GM21367 (cell line): ENCODE results near the gene IFI35.
"Not testable (repeated sequence)": the region's sequence is repeated elsewhere in the genome, so short reads cannot be mapped to it uniquely, and the experiment has no call there.

Source experiments
- ATAC-seq: cut with Tn5 transposase; IDR thresholded peaks from one replicate; pipeline ENCODE4 v1.9.1; 2021; ENCODE audit not compliant: unreplicated experiment

The IFI35 gene

GRCh38 chr17:43006639-43007551 lies at the start of gene IFI35:
Gene IFI35 (plus strand): TSS chr17:43006784. CDS start chr17:43006948, 164 bp downstream.
- ATAC-seq, result no peak

DNA sequence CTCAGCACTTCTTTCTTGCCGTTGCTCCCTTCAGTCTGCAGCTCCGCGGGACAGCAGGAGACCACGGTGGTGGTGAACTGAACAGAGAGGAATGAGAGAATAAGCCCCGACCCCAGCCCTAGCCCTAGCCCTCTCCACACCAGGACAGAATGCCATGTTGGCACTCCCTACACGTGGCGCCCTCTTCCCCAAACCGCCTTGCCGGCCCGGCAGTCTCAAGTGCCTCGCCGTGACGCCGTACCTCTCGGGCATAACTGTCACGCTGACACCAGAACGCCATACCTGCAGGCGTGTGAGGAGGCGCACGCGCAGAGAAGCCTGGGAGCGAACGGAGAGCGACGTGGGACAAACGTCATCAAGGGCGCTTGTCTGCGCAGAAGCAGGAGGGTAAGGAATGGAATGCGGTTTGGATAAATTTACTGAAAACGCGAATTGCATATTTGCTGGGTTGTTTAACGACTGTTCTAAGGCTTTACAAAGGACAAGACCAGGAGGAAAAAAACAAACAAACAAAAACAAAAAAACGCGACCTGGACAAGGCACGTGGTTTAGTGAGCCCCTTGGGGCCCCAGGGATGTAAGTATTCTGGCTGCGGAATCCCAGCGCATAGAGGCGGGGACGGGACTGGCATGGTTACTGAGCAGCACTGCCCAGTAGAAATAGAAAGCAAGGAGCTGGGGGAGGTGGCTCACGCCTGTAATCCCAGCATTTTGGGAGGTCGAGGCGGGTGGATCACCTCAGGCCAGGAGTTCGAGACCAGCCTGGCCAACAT lies 42.2 kb upstream of the IFI35 start, which contains the start of gene AARSD1:
Gene AARSD1 (minus strand): TSS at position 294 of the 772 bp plus-strand sequence. CDS start 14 bp downstream, at position 280.
- ATAC-seq, result peak; percentile 77

DNA sequence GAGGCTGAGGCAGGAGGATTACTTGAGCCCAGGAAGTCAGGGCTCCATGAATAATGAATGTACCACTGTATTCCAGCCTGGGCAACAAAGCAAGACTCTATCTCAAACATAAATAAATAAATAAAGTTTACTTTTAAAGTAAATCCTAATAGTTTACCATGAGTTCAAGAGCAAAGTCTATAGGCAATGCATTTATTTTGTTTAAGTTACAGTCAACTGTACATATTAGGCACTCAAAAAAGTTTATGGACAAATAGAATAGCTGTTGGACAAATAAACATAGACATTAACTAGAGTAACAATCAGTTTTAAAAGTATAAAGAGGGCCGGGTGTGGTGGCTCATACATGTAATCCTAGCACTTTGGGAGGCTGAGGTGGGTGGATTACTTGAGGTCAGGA lies 38.7 kb upstream of the IFI35 start:
- no peak for ATAC-seq

- ATAC-seq, result no peak
Measured at GRCh38 chr17:42969001-42969581, 37.5 kb upstream of the IFI35 start.

DNA sequence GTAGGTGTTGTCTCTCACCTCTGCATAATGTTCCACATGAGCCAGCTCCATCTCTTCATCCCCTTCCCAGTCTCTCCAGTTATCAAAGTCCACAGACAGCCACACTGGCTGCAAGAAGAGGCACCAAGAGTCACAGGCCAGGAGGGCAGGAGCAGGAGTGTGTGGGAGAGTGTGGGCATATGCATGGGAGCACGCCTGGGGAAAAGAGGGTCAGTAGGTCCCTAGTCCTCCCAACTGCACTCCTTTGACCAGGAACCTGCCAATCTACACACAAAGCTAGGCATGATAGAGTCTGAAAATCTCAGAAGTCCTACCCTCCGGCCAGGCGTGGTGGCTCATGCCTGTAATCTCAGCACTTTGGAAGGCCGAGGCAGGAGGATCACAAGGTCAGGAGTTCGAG lies 35.0 kb upstream of the IFI35 start:
- no peak for ATAC-seq

DNA sequence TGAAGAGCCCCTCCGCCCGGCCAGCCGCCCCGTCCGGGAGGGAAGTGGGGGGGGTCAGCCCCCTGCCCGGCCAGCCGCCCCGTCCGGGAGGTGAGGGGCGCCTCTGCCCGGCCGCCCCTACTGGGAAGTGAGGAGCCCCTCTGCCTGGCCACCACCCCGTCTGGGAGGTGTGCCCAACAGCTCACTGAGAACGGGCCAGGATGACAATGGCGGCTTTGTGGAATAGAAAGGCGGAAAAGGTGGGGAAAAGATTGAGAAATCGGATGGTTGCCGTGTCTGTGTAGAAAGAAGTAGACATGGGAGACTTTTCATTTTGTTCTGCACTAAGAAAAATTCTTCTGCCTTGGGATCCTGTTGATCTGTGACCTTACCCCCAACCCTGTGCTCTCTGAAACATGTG lies 33.3 kb upstream of the IFI35 start:
- not testable (repeated sequence) for ATAC-seq

DNA sequence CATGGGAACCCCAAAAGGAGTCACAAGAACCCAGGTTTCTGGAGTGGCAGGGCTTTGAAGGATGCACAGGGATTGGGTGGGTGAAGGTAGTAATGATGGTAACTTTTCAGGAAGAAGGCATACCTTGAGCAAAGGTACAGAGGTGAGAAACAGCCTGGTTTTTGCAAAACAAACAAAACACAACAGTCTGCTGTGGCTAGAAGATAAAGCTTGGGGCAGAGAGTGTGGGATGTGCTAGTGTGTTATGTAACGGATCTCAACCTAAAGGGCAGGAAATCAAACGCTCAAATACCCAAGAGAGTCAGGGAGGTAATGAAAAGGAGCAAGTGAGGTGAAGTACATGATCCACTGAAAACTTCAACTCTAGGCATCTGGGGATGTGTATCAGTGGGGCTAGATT lies 31.3 kb upstream of the IFI35 start:
- no peak for ATAC-seq

- not testable (repeated sequence) for ATAC-seq
Measured at GRCh38 chr17:42975701-42976100, 30.9 kb upstream of the IFI35 start.

DNA sequence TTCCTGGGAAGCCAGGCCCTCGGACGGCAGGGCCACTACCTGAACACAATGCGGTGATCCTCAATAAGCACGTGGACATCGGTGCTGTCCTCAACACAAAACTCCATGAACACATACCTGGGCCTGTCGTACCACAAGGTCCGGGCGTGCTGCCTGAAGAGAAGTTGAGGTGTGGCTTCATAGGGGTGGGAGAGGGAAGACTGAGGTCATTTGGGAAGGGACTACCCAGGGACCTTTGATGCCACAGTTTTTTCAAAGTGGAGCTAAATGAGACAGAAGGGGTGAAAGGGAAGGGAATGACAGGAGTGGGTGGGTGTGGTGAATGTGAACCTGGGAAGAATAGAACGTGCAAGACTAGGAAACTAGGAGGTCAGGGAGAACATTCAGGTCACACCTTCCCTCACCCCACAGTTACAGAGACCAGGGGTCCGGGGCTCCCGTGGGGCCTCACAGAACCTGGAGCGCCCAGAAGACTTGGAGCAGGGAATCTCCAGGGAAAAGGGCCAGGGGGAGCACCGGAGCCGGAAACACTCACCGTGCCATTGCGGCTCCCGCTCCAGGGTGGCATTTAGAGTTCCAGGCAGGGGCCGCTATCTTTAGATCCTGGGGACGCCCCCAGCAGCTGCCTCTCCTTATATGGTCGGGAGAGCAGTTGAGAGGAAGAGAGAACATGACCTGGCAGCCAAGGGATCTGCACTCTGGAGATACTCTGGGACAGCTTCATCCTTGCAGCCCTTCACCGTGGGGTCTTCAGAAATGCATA lies 26.9 kb upstream of the IFI35 start, which contains the start of gene PTGES3L:
Gene PTGES3L (minus strand): TSS at position 570 of the 763 bp plus-strand sequence. CDS start 27 bp downstream, at position 543.
- no peak for ATAC-seq

- ATAC-seq, result no peak
Measured at GRCh38 chr17:42980274-42980765, 26.3 kb upstream of the IFI35 start, which contains the start of gene RUNDC1. Gene RUNDC1 (plus strand): TSS chr17:42980565. CDS start chr17:42980577, 12 bp downstream.

- ATAC-seq, result no peak
Measured at GRCh38 chr17:42980766-42981397, 25.7 kb upstream of the IFI35 start.

DNA sequence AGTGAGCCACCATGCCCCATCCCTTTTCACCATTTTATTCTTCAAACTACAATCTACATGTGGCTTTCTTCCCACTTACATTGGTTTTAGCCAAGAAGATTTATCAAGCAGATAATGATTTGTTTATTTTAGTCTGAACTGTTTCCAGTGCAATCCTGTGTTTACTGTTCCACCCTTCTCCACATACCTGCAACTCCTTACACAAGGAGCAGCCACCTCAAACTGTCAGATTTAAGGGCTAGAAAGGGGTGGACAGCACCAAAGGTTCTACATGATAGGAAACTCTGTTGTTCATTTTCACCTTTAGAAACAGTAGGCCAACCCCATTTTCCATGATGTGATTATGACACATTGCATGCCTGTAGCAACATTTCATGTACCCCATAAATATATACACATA lies 24.3 kb upstream of the IFI35 start:
- no peak for ATAC-seq

GRCh38 chr17:42985225-42985624 lies 21.4 kb upstream of the IFI35 start:
- ATAC-seq, result peak; percentile 39

GRCh38 chr17:42989141-42989540 lies 17.4 kb upstream of the IFI35 start:
- ATAC-seq, result no peak

DNA sequence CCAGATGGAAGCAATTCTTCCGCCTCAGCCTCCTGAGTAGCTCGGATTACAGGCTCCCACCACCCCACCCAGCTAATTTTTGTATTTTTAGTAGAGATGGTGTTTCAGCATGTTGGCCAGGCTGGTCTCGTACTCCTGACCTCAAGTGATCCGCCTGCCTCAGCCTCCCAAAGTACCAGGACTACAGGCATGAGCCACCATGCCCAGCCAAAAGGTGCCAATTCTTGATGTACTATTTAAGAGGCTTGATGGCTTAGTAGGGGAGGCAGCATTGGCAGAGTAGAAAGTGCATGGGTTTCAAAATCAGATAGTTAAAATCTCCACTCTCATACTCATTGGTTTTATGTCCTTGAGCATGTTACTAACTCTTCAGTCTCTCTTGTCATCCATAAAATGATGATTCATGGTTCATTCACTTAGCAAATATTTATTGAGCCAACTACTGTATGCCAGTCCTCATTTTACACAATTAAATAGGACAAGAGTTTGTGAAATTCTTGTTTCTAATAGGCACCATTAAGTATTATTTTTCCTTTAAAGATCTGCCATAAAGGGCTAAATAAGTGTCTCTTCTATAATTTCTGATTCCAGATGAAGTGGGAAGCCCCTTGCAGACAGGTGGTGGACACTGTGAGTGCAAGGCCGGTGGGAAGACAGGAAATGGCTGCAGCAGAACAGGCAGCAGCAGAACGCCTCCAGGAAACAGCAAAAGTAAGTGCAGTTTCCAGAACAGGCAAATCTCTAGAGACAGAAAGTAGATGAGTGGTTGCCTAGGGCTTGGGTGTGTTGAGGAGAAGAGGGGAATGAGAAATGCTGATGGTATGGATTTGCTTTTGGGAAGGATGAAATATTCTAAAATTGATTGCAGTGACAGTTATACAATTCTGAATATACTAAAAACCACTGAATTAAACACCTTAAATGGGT lies 16.6 kb upstream of the IFI35 start:
- no peak for ATAC-seq

DNA sequence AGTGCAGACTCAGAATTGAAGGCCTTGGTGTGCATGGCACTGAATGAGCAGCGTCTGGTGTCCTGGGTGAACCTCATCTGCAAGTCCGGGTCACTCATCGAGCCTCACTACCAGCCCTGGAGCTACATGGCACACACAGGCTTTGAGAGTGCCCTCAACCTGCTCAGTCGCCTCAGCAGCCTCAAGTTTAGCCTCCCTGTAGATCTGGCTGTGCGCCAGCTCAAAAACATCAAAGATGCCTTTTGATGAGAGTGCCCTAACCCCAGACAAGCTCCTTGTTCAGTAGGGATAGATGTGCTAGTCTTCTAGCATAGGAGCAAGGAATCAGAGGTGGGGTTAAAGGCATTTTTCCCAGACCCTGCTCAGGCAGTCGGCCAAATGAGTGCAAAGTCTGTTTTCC lies 15.1 kb upstream of the IFI35 start:
- ATAC-seq, result no peak

DNA sequence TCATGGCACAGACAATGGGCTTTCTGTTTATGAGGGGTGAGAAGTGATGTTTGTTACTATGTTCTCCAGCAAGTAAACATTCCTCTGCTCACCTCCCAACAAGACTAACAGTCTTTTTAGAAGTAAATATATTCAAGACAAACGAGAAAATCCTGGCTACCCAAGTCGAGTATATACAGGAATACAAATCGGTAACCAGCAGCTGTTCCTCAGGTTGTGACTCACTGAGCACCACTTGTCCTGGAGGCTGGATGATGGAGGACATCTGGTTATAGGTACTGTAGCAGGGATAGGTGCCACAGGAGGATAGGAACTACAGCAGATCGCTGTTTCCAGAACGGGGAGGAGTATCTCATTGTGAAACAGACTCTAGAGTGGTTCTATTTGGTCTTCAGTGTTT lies 13.7 kb upstream of the IFI35 start:
- ATAC-seq, result no peak

GRCh38 chr17:42993913-42994312 lies 12.7 kb upstream of the IFI35 start:
- ATAC-seq, result not testable (repeated sequence)
